ENCODE results near the gene TMEM100.
A peak's percentile ranks its signal among the peaks of the same experiment; 100 is the strongest.
"Not testable (repeated sequence)": the region's sequence is repeated elsewhere in the genome, so short reads cannot be mapped to it uniquely, and the experiment has no call there.

The TMEM100 gene

GRCh38 chr17:55687037-55687436 lies 35.6 kb downstream of the TMEM100 start:
- no peak for DNase-seq (ENCODE audit: low read depth)

DNA sequence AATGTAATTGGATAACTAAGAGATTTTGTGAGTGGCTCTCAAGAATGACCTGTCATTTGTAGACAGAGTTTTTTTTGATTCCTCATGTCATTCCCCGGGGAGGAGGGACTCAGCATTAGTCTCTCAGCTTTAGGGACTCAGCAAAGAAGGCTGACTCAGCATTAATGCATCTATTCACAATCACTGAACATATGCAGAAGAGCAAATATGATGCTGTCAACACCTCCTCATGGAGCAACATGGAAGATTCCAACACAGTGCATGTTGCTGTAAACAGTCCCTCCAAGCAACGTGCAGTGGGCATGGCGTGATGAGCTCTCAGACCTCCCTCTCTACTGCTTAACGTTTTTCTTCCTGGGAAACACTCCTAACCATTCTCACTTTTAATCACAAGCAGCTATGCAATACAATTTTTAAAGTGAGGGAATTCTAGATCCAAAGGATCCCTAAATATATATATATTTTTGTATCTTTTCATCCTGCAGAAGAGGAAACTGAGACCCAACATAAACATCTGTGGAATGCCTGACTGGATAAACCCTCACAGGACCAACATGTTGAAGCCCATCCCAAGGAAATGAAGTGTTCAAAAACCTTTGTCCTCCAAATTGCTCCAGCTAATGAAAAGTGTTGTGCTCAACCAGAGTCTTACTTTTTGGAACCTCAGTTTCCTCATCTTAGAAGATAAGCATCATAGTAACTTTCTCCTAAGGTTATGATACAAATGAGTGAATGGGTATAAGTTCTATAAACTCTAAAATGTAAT lies 38.9 kb downstream of the TMEM100 start:
- no peak for DNase-seq (ENCODE audit: low read depth)

- DNase-seq (ENCODE audit: low read depth): no peak
These were observed 41.3 kb downstream of the TMEM100 start for GRCh38 chr17:55681342-55681700.

GRCh38 chr17:55680686-55681341 lies 41.9 kb downstream of the TMEM100 start:
- DNase-seq (ENCODE audit: low read depth): no peak

DNA sequence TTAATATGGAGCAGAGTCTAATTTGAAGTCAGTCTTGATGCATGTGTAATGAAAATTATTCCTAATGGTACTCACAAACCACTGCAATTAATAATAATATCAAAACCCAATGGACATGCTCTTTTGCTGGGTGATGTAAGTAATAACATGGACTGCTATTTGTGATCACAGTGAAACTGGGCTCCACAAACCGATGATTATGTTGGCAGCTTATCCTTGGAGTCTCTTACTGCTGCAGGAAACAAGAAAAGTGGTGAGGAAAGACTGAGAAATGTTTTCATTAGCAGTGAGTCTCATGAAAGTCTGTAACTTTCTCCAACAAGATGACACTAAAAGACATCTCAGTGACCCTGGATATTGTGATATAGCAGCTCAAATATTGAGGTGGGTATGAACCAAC lies 45.2 kb downstream of the TMEM100 start:
- no peak for DNase-seq (ENCODE audit: low read depth)

DNA sequence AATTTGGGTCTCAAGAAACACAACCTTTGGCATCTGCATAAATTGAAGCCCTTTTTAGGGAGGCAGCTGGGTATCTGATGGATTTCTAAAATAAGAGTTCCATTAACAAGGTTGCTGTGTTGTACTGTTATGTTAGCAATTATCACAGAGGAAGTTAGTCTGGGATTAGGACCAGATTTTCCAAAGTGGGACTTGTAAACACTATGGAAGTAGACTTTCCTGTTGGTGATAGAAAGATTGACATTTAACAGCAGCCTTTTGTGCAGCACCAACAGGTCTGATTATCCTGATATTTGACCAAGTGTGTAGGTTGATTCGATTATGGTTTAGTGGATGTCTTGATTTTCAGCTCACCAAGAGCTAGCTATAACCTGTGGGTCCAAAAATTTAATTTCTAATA lies 46.4 kb downstream of the TMEM100 start:
- DNase-seq (ENCODE audit: low read depth): no peak

DNA sequence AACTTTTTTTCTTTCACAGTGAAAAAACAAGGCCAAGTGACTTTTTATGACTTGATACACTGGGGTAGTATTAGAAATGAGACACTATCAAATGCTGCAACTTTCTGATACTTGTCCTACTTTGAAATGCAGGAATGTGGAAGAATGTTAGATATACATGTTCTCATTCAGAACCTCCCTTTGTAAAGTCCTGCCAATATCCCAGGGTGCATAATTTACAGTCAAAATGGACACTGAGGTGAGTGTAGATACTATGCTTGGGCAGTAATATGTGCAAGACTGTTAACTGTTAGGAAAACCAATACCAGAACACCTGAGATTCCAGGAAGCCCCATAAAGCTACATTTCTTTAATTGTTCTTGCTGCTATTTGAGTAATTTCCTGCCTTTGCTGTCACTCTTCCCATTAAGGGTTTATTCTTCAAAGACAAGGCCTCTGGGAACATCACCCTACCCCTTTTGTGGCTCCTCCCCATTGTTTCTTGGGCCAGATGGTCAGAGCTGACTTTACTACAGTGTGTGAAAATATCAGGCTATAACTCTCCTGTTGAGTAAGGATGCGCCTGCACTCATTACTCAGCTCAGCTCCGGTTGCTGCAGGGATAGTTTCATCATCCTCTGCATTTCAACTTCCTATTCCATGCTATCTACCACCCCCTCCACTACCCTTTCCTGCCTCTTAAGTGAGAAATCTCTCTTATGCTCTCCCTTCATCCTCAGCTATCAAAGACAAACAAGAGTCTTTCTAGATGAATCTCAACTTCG lies 48.7 kb downstream of the TMEM100 start:
- DNase-seq (ENCODE audit: low read depth): peak; percentile 77

DNA sequence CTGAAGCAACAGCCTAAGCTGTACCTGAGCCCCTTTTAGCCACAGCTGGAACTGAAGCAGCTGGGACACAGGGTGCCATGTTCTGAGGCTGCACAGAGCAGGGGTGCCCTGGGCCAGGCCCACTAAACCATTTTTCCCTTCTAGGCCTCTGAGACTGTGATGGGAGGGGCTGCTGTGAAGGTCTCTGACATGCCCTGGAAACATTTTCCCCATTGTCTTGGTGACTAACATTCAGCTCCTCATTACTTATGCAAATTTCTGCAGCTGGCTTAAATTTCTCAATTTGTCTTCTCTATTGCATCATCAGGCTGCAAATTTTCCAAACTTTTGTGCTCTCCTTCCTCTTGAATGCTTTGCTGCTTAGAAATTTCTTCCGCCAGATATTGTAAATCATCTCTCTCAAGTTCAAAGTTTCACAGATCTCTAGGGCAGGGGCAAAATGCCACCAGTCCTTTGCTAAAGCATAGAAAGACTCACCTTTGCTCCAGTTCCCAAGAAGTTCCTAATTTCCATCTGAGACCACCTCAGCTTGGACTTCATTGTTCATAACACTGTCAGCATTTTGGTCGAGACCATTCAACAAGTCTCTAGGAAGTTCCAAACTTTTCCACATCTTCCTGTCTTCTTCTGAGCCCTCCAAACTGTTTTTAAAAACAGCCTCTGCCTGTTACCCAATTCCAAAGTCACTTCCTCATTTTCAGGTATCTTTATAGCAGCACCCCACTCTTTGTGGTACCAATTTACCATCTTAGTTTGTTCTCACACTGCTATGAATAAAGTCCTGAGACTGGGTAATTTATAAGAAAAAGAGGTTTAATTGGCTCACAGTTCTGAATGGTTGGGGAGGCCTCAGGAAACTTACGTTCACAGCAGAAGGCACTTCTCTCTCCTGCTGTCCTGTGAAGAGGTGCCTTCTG lies 49.8 kb downstream of the TMEM100 start:
- no peak for DNase-seq (ENCODE audit: low read depth)

DNA sequence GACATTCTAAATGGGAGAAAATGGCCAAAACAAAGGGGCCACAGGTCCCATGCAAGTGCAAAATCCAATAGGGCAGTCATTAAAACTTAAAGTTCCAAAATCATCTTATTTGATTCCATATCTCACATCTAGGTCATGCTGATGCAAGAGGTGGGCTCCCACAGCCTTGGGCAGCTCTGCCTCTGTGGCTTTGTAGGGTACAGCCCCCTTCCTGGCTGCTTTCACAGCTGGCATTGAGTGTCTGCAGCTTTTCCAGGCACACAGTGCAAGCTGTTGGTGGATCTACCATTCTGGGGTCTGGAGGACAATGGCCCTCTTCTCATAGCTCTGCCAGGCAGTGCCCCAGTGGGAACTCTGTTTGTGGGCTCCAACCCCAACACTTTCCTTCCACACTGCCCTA lies 50.7 kb downstream of the TMEM100 start:
- DNase-seq (ENCODE audit: low read depth): not testable (repeated sequence)
